Liver (tissue), 9 donors: ENCODE measurements around the gene CBLL1. TPM values are rescaled to one million over a fixed set of nuclear protein-coding genes. Genes with fewer than 3 reads are reported as not detected.

Source experiments
- DNase-seq: peaks from one replicate; pipeline ENCODE4 v3.0.0-alpha.2; 2017; ENCODE audit warnings: low spot score
- H3K27ac ChIP-seq, 2 donors: one replicate each; pipeline ENCODE4 v1.7.0; 2013; ENCODE audit warnings: inconsistent platforms in 2 of 2, low read length in 2 of 2, control low read depth in 1 of 2, low read depth in 1 of 2, mild to moderate bottlenecking in 1 of 2
- H3K27me3 ChIP-seq, 4 donors: one replicate each; pipeline versions ENCODE4 v1.6.1 to v1.7.0; 2013; ENCODE audit warnings: low read length in 3 of 4, inconsistent platforms in 1 of 4, mild to moderate bottlenecking in 1 of 4, moderate library complexity in 1 of 4; ENCODE audit not compliant: control insufficient read depth in 4 of 4, insufficient read depth in 4 of 4
- H3K36me3 ChIP-seq, 4 donors: one replicate each; pipeline versions ENCODE4 v1.6.1 to v1.7.0; 2013; ENCODE audit warnings: low read length in 3 of 4, mild to moderate bottlenecking in 3 of 4, low read depth in 1 of 4, moderate library complexity in 1 of 4; ENCODE audit not compliant: control insufficient read depth in 4 of 4, insufficient read depth in 3 of 4
- H3K4me1 ChIP-seq, 4 donors: one replicate each; pipeline versions ENCODE4 v1.6.1 to v1.7.0; 2013; ENCODE audit warnings: low read length in 3 of 4, mild to moderate bottlenecking in 3 of 4, moderate library complexity in 1 of 4; ENCODE audit not compliant: control insufficient read depth in 4 of 4, insufficient read depth in 4 of 4
- H3K4me3 ChIP-seq, 3 donors: one replicate each; pipeline versions ENCODE4 v1.6.1 to v1.7.0; 2013; ENCODE audit warnings: low read length in 3 of 3, control low read depth in 1 of 3, low read depth in 1 of 3, mild to moderate bottlenecking in 1 of 3
- H3K9ac ChIP-seq, 2 donors: one replicate each; pipeline ENCODE4 v1.7.0; 2013; ENCODE audit warnings: low read length in 2 of 2, mild to moderate bottlenecking in 2 of 2, moderate library complexity in 2 of 2, control low read depth in 1 of 2, low read depth in 1 of 2
- H3K9me3 ChIP-seq, 4 donors: one replicate each; pipeline versions ENCODE4 v1.6.1 to v1.7.0; 2013; ENCODE audit warnings: low read length in 3 of 4; ENCODE audit not compliant: control insufficient read depth in 4 of 4
- EGR1 ChIP-seq, 2 donors: IDR thresholded peaks; 2 replicates each; pipeline ENCODE4 v1.6.1; 2016 to 2018; ENCODE audit warnings: antibody characterized with exemption in 2 of 2, low read depth in 2 of 2
- FOXA1 ChIP-seq: IDR thresholded peaks from 2 replicates; pipeline ENCODE4 v1.6.1; 2016; ENCODE audit warnings: antibody characterized with exemption
- FOXA2 ChIP-seq: IDR thresholded peaks from 2 replicates; pipeline ENCODE4 v1.6.1; 2016; ENCODE audit warnings: antibody characterized with exemption
- GABPA ChIP-seq, 2 donors: IDR thresholded peaks in 1 of 2; conservative IDR thresholded peaks in 1 of 2; 2 replicates each; pipeline ENCODE4 v1.6.1; 2016; ENCODE audit warnings: antibody characterized with exemption in 2 of 2, mild to moderate bottlenecking in 1 of 2, moderate library complexity in 1 of 2
- HNF4A ChIP-seq, 2 donors: conservative IDR thresholded peaks; 2 replicates each; pipeline ENCODE4 v1.6.1; 2016; ENCODE audit warnings: antibody characterized with exemption in 2 of 2, mild to moderate bottlenecking in 2 of 2
- HNF4G ChIP-seq: IDR thresholded peaks from 2 replicates; pipeline ENCODE4 v1.6.1; 2016; ENCODE audit warnings: antibody characterized with exemption
- JUND ChIP-seq, 2 donors: IDR thresholded peaks; 2 replicates each; pipeline ENCODE4 v1.6.1; 2016; ENCODE audit warnings: antibody characterized with exemption in 2 of 2
- NR2F2 ChIP-seq: IDR thresholded peaks from 2 replicates; pipeline ENCODE4 v1.6.1; 2016; ENCODE audit warnings: antibody characterized with exemption
- RAD21 ChIP-seq, 2 donors: IDR thresholded peaks; 2 replicates each; pipeline ENCODE4 v1.6.1; 2016; ENCODE audit warnings: antibody characterized with exemption in 2 of 2, mild to moderate bottlenecking in 2 of 2
- REST ChIP-seq: IDR thresholded peaks from 2 replicates; pipeline ENCODE4 v1.6.1; 2016; ENCODE audit warnings: antibody characterized with exemption, mild to moderate bottlenecking
- RXRA ChIP-seq, 2 donors: IDR thresholded peaks; 2 replicates each; pipeline ENCODE4 v1.6.1; 2017 to 2018; ENCODE audit warnings: antibody characterized with exemption in 2 of 2, mild to moderate bottlenecking in 1 of 2
- SP1 ChIP-seq: IDR thresholded peaks from 2 replicates; pipeline ENCODE4 v1.6.1; 2018; ENCODE audit warnings: antibody characterized with exemption, mild to moderate bottlenecking
- TAF1 ChIP-seq: conservative IDR thresholded peaks from 2 replicates; pipeline ENCODE4 v1.6.1; 2016; ENCODE audit warnings: antibody characterized with exemption, mild to moderate bottlenecking
- YY1 ChIP-seq: IDR thresholded peaks from 2 replicates; pipeline ENCODE4 v1.6.1; 2016; ENCODE audit warnings: antibody characterized with exemption, mild to moderate bottlenecking
- WGBS: extraction: QIAGEN DNeasy Blood & Tissue Kit; methylation state at CpG from one replicate; pipeline ENCODE4 v1.1.7; 2013; 5-methylcytosine and 5-hydroxymethylcytosine counted together
- polyA plus RNA-seq, 2 donors: library from polyadenylated mRNA; stranded (reverse) in 1 of 2; unstranded in 1 of 2; fragments of 200-250 nt in 1 of 2; fragments of >200 nt in 1 of 2; fragmentation: Nextera tagmentation in 1 of 2; extraction: Ambion mirVana in 1 of 2; gene quantifications; one replicate each; pipeline versions ENCODE4 v1.2.1 to v1.2.3, GENCODE V29; 2013 to 2015
- total RNA-seq, 2 donors: library from RNA; depleted of rRNA; stranded (reverse); fragments of >200 nt; gene quantifications; one replicate each; pipeline ENCODE4 v1.2.3, GENCODE V29; 2014
- TF ChIP-seq, protein P1 (sequence below): IDR thresholded peaks from 2 replicates; pipeline ENCODE4 v1.6.1; 2016; ENCODE audit warnings: antibody characterized with exemption
- TF ChIP-seq, protein P2 (sequence below): fragments of 150-350 bp; IDR thresholded peaks from 2 replicates; pipeline ENCODE4 v1.5.1; 2017; ENCODE audit warnings: improper control_type of control experiment, low read depth, low read length; ENCODE audit not compliant: missing input control
- TF ChIP-seq, protein P3 (sequence below): IDR thresholded peaks from 2 replicates; pipeline ENCODE4 v1.6.1; 2016; ENCODE audit warnings: antibody characterized with exemption
- donor health status: healthy.
- donor health status: healthy.
- donor health status: healthy.
- donor health status: healthy.
- donor health status: healthy.

Gene CBLL1
- total and polyA plus RNA-seq, 4 donors, result 5.2 to 17.0 (median 10.0) TPM

GRCh38 chr7:107703872-107704271 is 40.1 kb upstream of the CBLL1 start:
- no peak overlapping the region for H3K4me3 ChIP-seq
- no peaks in the 10 kb centered on the region for H3K4me1 ChIP-seq
- no peak overlapping the region for H3K27ac ChIP-seq
- H3K27me3 ChIP-seq, result peaks cover 0 to 2% (median 0%) of the 10 kb centered on the region in 4 donors
- DNase-seq, result no peak
- WGBS, result 75% methylated on average over 3 of the region's 3 CpGs
- H3K36me3 ChIP-seq, result no peaks in the 10 kb centered on the region
- H3K9ac ChIP-seq, result no peak overlapping the region
- H3K9me3 ChIP-seq, result no peaks in the 10 kb centered on the region
- TF ChIP-seq SP1, result no peak

DNA sequence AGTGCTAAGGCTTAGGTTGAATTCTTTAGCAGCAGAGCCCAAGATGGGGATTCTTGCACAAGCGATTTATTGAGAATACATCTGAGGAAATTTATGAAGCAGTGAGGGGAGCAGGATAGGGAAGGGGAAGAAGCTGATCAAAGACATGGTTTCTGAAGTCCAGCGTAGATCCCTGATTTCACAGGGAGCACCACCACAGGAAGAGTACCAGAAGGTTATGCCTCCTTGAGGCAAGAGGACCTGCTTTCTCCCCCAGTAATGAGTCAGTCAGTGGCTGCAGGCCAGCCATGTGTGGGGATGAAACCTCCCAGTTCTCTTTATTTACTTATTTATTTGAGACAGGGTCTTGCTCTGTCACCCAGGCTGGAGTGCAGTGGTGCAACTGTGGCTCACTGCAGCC is 35.0 kb upstream of the CBLL1 start:
- TF ChIP-seq, protein P1, sequence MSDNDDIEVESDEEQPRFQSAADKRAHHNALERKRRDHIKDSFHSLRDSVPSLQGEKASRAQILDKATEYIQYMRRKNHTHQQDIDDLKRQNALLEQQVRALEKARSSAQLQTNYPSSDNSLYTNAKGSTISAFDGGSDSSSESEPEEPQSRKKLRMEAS, result no peak
- TF ChIP-seq SP1 (no peak), RXRA (IDR thresholded peaks at IDR 0.05) (no peak), HNF4A (conservative IDR thresholded peaks at IDR 0.05) (no peak), EGR1 (IDR thresholded peaks at IDR 0.05; ENCODE audit: low read depth in 2 of 2) (no peak), HNF4G (no peak), JUND (IDR thresholded peaks at IDR 0.05) (no peak), TAF1 (no peak), GABPA (IDR thresholded peaks at IDR 0.05 in 1 of 2, conservative IDR thresholded peaks at IDR 0.05 in 1 of 2) (no peak), RAD21 (IDR thresholded peaks at IDR 0.05) (no peak), NR2F2 (no peak)
- TF ChIP-seq, protein P2, sequence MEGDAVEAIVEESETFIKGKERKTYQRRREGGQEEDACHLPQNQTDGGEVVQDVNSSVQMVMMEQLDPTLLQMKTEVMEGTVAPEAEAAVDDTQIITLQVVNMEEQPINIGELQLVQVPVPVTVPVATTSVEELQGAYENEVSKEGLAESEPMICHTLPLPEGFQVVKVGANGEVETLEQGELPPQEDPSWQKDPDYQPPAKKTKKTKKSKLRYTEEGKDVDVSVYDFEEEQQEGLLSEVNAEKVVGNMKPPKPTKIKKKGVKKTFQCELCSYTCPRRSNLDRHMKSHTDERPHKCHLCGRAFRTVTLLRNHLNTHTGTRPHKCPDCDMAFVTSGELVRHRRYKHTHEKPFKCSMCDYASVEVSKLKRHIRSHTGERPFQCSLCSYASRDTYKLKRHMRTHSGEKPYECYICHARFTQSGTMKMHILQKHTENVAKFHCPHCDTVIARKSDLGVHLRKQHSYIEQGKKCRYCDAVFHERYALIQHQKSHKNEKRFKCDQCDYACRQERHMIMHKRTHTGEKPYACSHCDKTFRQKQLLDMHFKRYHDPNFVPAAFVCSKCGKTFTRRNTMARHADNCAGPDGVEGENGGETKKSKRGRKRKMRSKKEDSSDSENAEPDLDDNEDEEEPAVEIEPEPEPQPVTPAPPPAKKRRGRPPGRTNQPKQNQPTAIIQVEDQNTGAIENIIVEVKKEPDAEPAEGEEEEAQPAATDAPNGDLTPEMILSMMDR, result no peak
- Histone ChIP-seq H3K4me1 (no peaks in the 10 kb centered on the region), H3K27me3 (peaks cover 0 to 2% (median 0%) of the 10 kb centered on the region in 4 donors), H3K27ac (no peak overlapping the region), H3K9me3 (no peaks in the 10 kb centered on the region), H3K4me3 (no peak overlapping the region), H3K36me3 (no peaks in the 10 kb centered on the region), H3K9ac (no peak overlapping the region)
- 96% methylated on average over 2 of the region's 2 CpGs for WGBS
- no peak for DNase-seq

- Histone ChIP-seq H3K9ac (no peak overlapping the region), H3K27me3 (no peaks in the 10 kb centered on the region), H3K4me1 (no peaks in the 10 kb centered on the region), H3K27ac (no peak overlapping the region), H3K4me3 (no peak overlapping the region), H3K9me3 (no peaks in the 10 kb centered on the region), H3K36me3 (no peaks in the 10 kb centered on the region)
- 78% methylated on average over 1 of the region's 1 CpG for WGBS
- DNase-seq, result no peak
- TF ChIP-seq RAD21 (IDR thresholded peaks at IDR 0.05) (no peak), HNF4G (no peak), TAF1 (no peak), JUND (IDR thresholded peaks at IDR 0.05) (no peak), EGR1 (IDR thresholded peaks at IDR 0.05; ENCODE audit: low read depth in 2 of 2) (no peak), HNF4A (conservative IDR thresholded peaks at IDR 0.05) (no peak), NR2F2 (no peak), FOXA2 (no peak), REST (no peak), RXRA (IDR thresholded peaks at IDR 0.05) (no peak), YY1 (no peak), SP1 (no peak), GABPA (IDR thresholded peaks at IDR 0.05 in 1 of 2, conservative IDR thresholded peaks at IDR 0.05 in 1 of 2) (no peak), FOXA1 (no peak)
- TF ChIP-seq, protein P1, result no peak
- TF ChIP-seq, protein P3, sequence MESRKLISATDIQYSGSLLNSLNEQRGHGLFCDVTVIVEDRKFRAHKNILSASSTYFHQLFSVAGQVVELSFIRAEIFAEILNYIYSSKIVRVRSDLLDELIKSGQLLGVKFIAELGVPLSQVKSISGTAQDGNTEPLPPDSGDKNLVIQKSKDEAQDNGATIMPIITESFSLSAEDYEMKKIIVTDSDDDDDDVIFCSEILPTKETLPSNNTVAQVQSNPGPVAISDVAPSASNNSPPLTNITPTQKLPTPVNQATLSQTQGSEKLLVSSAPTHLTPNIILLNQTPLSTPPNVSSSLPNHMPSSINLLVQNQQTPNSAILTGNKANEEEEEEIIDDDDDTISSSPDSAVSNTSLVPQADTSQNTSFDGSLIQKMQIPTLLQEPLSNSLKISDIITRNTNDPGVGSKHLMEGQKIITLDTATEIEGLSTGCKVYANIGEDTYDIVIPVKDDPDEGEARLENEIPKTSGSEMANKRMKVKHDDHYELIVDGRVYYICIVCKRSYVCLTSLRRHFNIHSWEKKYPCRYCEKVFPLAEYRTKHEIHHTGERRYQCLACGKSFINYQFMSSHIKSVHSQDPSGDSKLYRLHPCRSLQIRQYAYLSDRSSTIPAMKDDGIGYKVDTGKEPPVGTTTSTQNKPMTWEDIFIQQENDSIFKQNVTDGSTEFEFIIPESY, result no peak
- TF ChIP-seq, protein P2, result no peak
Measured at GRCh38 chr7:107711301-107711700, 32.6 kb upstream of the CBLL1 start.
